Measurements from ENCODE around the gene FGF10. TPM values are rescaled to one million over a fixed set of nuclear protein-coding genes. Genes with fewer than 3 reads are reported as not detected.

The FGF10 gene
- total RNA-seq, 4 donors from 2014 or later = 0.77 to 11.5 (median 8.4) TPM

- TF ChIP-seq CTCF (IDR thresholded peaks at IDR 0.05) (no peak), POLR2A (IDR thresholded peaks at IDR 0.05) (no peak)
- no peak for DNase-seq
- no peak overlapping the region for H3K4me3 ChIP-seq
Observed at GRCh38 chr5:44361342-44362001, 27.7 kb downstream of the FGF10 start.

GRCh38 chr5:44360919-44361318, 28.3 kb downstream of the FGF10 start:
- Histone ChIP-seq H3K4me3 (no peak overlapping the region), H3K27ac (no peak overlapping the region)
- intact Hi-C loops (cut with DNase I; ENCODE audit: low total_unique reads) = no loop called here

More at GRCh38 chr5:44361342-44362001, 27.7 kb downstream of the FGF10 start:
- Histone ChIP-seq H3K27ac (no peak overlapping the region), H3K4me1 (no peaks in the 10 kb centered on the region), H3K36me3 (no peaks in the 10 kb centered on the region), H3K27me3 (no peaks in the 10 kb centered on the region), H3K9me3 (no peaks in the 10 kb centered on the region)
- intact Hi-C loops (cut with DNase I; ENCODE audit: low total_unique reads) = no loop called here

GRCh38 chr5:44358421-44358820, 30.8 kb downstream of the FGF10 start:
- H3K4me1 ChIP-seq = no peaks in the 10 kb centered on the region
- no peak overlapping the region for H3K27ac ChIP-seq
- intact Hi-C loops (cut with DNase I; ENCODE audit: low total_unique reads) = no loop called here
- no peak for DNase-seq
- no peak overlapping the region for H3K4me3 ChIP-seq
- no peak for TF ChIP-seq CTCF (IDR thresholded peaks at IDR 0.05)
- TF ChIP-seq POLR2A (IDR thresholded peaks at IDR 0.05) = no peak
- no peaks in the 10 kb centered on the region for H3K9me3 ChIP-seq
- H3K27me3 ChIP-seq = no peaks in the 10 kb centered on the region
- no peaks in the 10 kb centered on the region for H3K36me3 ChIP-seq

More at GRCh38 chr5:44360919-44361318, 28.3 kb downstream of the FGF10 start:
- Histone ChIP-seq H3K4me1 (no peaks in the 10 kb centered on the region), H3K36me3 (no peaks in the 10 kb centered on the region), H3K27me3 (no peaks in the 10 kb centered on the region), H3K9me3 (no peaks in the 10 kb centered on the region)
- TF ChIP-seq POLR2A (IDR thresholded peaks at IDR 0.05) (no peak), CTCF (IDR thresholded peaks at IDR 0.05) (no peak)
- DNase-seq = no peak

- no peaks in the 10 kb centered on the region for H3K27me3 ChIP-seq
- no peaks in the 10 kb centered on the region for H3K4me1 ChIP-seq
- H3K9me3 ChIP-seq = no peaks in the 10 kb centered on the region
- DNase-seq = no peak
- H3K27ac ChIP-seq = no peak overlapping the region
- no peak for TF ChIP-seq POLR2A (IDR thresholded peaks at IDR 0.05)
- intact Hi-C loops (cut with DNase I; ENCODE audit: low total_unique reads) = no loop called here
- H3K36me3 ChIP-seq = no peaks in the 10 kb centered on the region
- no peak overlapping the region for H3K4me3 ChIP-seq
Observed at GRCh38 chr5:44356231-44356630, 33.0 kb downstream of the FGF10 start.

GRCh38 chr5:44345871-44346270, 43.3 kb downstream of the FGF10 start:
- H3K27me3 ChIP-seq = no peaks in the 10 kb centered on the region
- intact Hi-C loops (cut with DNase I; ENCODE audit: low total_unique reads) = no loop called here
- H3K27ac ChIP-seq = no peak overlapping the region
- no peak for DNase-seq
- H3K4me3 ChIP-seq = no peak overlapping the region
- no peaks in the 10 kb centered on the region for H3K9me3 ChIP-seq
- TF ChIP-seq CTCF (IDR thresholded peaks at IDR 0.05) = no peak
- no peaks in the 10 kb centered on the region for H3K36me3 ChIP-seq
- H3K4me1 ChIP-seq = no peaks in the 10 kb centered on the region

GRCh38 chr5:44336708-44337107, 52.5 kb downstream of the FGF10 start:
- intact Hi-C loops (cut with DNase I; ENCODE audit: low total_unique reads) = no loop called here
- TF ChIP-seq POLR2A (IDR thresholded peaks at IDR 0.05) = no peak
- TF ChIP-seq CTCF (IDR thresholded peaks at IDR 0.05) = no peak
- no peak overlapping the region for H3K4me3 ChIP-seq
- no peaks in the 10 kb centered on the region for H3K36me3 ChIP-seq
- H3K27me3 ChIP-seq = no peaks in the 10 kb centered on the region
- DNase-seq = no peak
- no peak overlapping the region for H3K27ac ChIP-seq
- H3K4me1 ChIP-seq = no peaks in the 10 kb centered on the region
- no peaks in the 10 kb centered on the region for H3K9me3 ChIP-seq

Measured in uterus (tissue), 4 donors.